ENCODE data around the gene EFHD1. TPM values are rescaled to one million over a fixed set of nuclear protein-coding genes. Genes with fewer than 3 reads are reported as not detected.
A peak's percentile ranks its signal among the peaks of the same experiment; 100 is the strongest.
"Not testable (repeated sequence)": the region's sequence is repeated elsewhere in the genome, so short reads cannot be mapped to it uniquely, and the experiment has no call there.

The EFHD1 gene
- total RNA-seq, 1 experiment from 2014 or later = 0.47 TPM

- Mint-ChIP-seq H3K27me3 (ENCODE audit: unreplicated experiment) (peaks cover 16% of the 10 kb centered on the region), H3K4me1 (ENCODE audit: low read depth, unreplicated experiment) (peaks cover 10% of the 10 kb centered on the region), H3K36me3 (ENCODE audit: insufficient read depth, unreplicated experiment) (no peaks in the 10 kb centered on the region), H3K4me3 (ENCODE audit: low read depth, unreplicated experiment) (no peak overlapping the region), H3K27ac (ENCODE audit: unreplicated experiment) (no peak overlapping the region), H3K9me3 (ENCODE audit: low read depth, unreplicated experiment) (no peaks in the 10 kb centered on the region)
- no TSS peak for BruUV-seq (replicated peaks)
- CTCF ChIA-PET = no interaction called here
- DNase-seq = no peak
- intact Hi-C loops (cut with micrococcal nuclease; ENCODE audit: unreplicated experiment) = no loop called here
- no peak for TF ChIP-seq CTCF (IDR thresholded peaks at IDR 0.05; ENCODE audit: unreplicated experiment)
Measured at GRCh38 chr2:232688201-232688600, 54.8 kb downstream of the EFHD1 start.

DNA sequence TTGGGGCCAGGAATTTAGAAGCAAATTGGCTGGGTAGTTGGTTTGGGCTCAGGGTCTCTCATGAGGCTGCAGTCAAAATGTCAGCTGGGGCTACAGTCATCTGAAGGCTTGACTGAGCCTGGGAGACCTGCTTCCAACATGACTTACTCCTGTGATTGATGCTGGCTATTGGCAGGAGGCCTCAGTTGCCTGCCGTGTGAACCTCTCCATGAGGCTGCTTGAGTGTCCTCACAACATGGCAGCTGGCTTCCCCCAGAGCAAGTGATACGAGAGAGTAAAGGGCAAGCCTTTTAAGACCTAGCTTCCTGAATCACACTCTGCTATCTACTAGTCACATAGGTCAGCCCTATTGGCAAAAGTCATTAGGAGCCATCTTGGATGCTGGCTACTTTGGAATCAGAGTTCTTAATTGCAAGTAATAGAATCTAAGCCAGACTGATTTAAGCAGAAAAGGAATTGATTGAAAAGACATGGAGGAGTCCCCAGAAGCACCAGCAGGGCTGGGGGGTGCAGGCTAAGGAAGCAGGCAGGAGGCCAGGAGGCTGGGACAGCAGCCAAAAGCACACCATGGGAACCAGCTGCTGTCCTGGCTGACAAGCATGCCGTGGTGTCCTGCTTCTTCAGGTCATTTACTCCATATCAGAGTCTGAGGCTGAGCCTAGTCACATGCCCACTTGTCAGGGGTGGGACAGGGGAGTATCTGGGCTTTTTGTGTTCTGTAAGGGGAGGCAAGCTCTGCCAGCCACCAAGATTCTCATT lies 55.9 kb downstream of the EFHD1 start:
- Mint-ChIP-seq H3K27me3 (ENCODE audit: unreplicated experiment) (peaks cover 4% of the 10 kb centered on the region), H3K4me1 (ENCODE audit: low read depth, unreplicated experiment) (peaks cover 10% of the 10 kb centered on the region), H3K27ac (ENCODE audit: unreplicated experiment) (no peak overlapping the region), H3K4me3 (ENCODE audit: low read depth, unreplicated experiment) (no peak overlapping the region), H3K9me3 (ENCODE audit: low read depth, unreplicated experiment) (no peaks in the 10 kb centered on the region), H3K36me3 (ENCODE audit: insufficient read depth, unreplicated experiment) (no peaks in the 10 kb centered on the region)
- no peak for TF ChIP-seq CTCF (IDR thresholded peaks at IDR 0.05; ENCODE audit: unreplicated experiment)
- peak; percentile 35 for DNase-seq
- BruUV-seq (replicated peaks) = no TSS peak
- intact Hi-C loops (cut with micrococcal nuclease; ENCODE audit: unreplicated experiment) = no loop called here
- CTCF ChIA-PET = no interaction called here

DNA sequence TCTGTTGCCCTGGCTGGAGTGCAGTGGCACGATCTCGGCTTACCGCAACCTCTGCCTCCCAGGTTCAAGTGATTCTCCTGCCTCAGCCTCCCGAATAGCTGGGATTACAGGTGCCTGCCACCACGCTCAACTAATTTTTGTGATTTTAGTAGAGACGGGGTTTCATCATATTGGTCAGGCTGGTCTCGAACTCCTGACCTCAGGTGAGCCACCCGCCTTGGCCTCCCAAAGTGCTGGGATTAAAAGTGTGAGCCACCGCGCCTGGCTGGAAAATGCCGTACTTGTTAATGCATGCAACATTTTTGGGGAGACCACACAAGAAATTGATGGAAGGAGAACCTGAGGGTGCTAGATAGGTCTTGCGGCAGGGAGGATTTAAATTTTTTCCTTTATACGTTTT lies 57.7 kb downstream of the EFHD1 start:
- DNase-seq; H3K36me3 Mint-ChIP-seq (ENCODE audit: insufficient read depth, unreplicated experiment); H3K27me3 Mint-ChIP-seq (ENCODE audit: unreplicated experiment); H3K27ac Mint-ChIP-seq (ENCODE audit: unreplicated experiment); intact Hi-C loops (cut with micrococcal nuclease; ENCODE audit: unreplicated experiment); CTCF ChIA-PET; H3K9me3 Mint-ChIP-seq (ENCODE audit: low read depth, unreplicated experiment); H3K4me3 Mint-ChIP-seq (ENCODE audit: low read depth, unreplicated experiment); BruUV-seq (replicated peaks): not testable (repeated sequence)
- peaks cover 10% of the 10 kb centered on the region for H3K4me1 Mint-ChIP-seq (ENCODE audit: low read depth, unreplicated experiment)

DNA sequence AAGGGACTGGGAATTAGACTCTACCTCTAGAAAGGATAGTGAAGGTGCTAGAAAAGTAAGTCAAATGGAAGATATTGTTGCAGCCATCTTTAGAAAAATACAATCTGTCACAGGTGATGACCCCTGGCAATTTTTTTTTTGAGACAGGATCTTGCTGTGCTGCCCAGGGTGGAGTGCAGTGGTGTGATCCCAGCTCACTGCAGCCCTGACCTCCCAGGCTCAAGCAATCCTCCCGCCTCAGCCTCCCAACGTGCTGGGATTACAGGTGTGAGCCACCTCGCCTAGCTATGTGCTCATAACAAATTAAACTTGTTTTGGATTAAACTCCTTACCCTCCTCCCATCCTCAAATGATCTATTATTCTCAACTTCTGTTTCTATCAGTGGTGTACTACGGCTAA lies 59.9 kb downstream of the EFHD1 start:
- H3K4me3 Mint-ChIP-seq (ENCODE audit: low read depth, unreplicated experiment) = no peak overlapping the region
- intact Hi-C loops (cut with micrococcal nuclease; ENCODE audit: unreplicated experiment) = no loop called here
- BruUV-seq (replicated peaks) = no TSS peak
- CTCF ChIA-PET = no interaction called here
- no peaks in the 10 kb centered on the region for H3K27me3 Mint-ChIP-seq (ENCODE audit: unreplicated experiment)
- peaks cover 14% of the 10 kb centered on the region for H3K4me1 Mint-ChIP-seq (ENCODE audit: low read depth, unreplicated experiment)
- no peak for DNase-seq
- no peak overlapping the region for H3K27ac Mint-ChIP-seq (ENCODE audit: unreplicated experiment)
- no peaks in the 10 kb centered on the region for H3K9me3 Mint-ChIP-seq (ENCODE audit: low read depth, unreplicated experiment)
- H3K36me3 Mint-ChIP-seq (ENCODE audit: insufficient read depth, unreplicated experiment) = peaks cover 18% of the 10 kb centered on the region
- TF ChIP-seq CTCF (IDR thresholded peaks at IDR 0.05; ENCODE audit: unreplicated experiment) = no peak

DNA sequence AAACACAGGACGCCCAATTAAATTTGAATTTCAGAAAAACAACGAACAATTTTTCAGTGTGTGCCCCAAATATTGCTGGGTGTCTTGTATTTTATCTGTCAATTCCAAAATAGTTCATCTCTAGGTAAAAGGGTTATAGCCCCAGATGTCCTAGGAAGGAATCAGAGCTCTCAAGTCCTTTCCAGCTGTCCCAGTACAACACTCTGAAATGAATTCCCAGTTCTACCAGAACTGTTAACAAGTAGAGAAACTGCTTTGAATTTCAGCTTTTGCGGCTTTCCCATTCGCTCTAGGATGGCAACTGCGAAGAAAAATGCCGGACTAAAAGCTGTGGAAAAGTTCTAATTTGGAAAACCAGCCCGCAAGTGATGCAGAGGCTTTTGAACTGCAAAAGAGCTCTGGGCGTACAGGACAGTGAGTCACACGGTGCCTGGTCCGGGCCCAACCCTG lies 63.2 kb downstream of the EFHD1 start:
- peak overlapping the region; percentile 84 for H3K27ac Mint-ChIP-seq (ENCODE audit: unreplicated experiment)
- TF ChIP-seq CTCF (IDR thresholded peaks at IDR 0.05; ENCODE audit: unreplicated experiment) = no peak
- H3K4me1 Mint-ChIP-seq (ENCODE audit: low read depth, unreplicated experiment) = peaks cover 26% of the 10 kb centered on the region
- peak overlapping the region; percentile 94 for H3K4me3 Mint-ChIP-seq (ENCODE audit: low read depth, unreplicated experiment)
- H3K9me3 Mint-ChIP-seq (ENCODE audit: low read depth, unreplicated experiment) = no peaks in the 10 kb centered on the region
- peaks cover 35% of the 10 kb centered on the region for H3K36me3 Mint-ChIP-seq (ENCODE audit: insufficient read depth, unreplicated experiment)
- intact Hi-C loops (cut with micrococcal nuclease; ENCODE audit: unreplicated experiment) = no loop called here
- H3K27me3 Mint-ChIP-seq (ENCODE audit: unreplicated experiment) = no peaks in the 10 kb centered on the region
- CTCF ChIA-PET = no interaction called here
- BruUV-seq (replicated peaks) = no TSS peak
- no peak for DNase-seq
